22Rv1 (cell line): ENCODE measurements around the gene HILPDA.

Experiments
- H3K27ac ChIP-seq: fragments of 450-650 bp; 2 replicates; pipeline ENCODE4 v1.5.1; 2017
- CTCF ChIP-seq: fragments of 450-650 bp; IDR thresholded peaks from 2 replicates; pipeline ENCODE4 v1.5.1; 2017; ENCODE audit warnings: mild to moderate bottlenecking
- ZFX ChIP-seq: fragments of 450-650 bp; IDR thresholded peaks from 2 replicates; pipeline ENCODE4 v1.6.1; 2017; ENCODE audit warnings: antibody characterized with exemption, borderline replicate concordance

Gene HILPDA

DNA sequence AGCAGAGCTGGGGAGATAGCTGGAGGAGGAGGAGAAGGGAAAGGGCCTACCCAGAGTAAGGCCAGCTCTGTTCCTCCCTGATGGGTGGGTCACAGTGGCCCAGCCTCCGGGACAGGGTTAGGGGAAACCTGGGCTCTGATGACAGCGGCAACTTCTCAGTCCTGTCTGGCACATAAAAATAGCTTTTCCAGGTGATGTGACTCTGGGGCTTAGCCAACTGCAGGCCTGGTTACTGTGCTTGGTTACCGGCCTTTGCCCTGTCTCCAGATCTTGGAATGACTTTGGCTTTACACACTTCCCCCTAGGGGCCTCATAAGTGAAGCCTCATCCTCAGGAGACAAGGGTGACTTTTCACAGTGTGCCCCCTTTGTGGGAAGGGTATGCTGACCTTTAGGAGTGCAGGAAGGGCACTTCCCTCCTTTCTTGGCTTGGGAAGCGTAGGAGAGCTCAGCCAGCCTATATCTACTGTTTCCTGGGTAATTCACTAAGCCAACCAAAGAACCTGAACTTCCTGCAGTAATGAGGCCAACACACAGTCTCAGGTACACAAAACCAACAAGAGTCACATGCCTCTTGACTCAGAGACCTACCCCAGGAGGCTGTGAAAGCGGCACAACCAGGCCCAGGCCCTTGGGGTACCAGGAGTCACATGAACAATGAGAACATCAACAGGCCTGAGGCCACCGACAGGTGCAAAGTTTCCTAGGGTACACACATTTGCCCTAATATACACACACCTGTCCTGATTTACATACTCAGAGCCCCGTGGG lies 11.7 kb upstream of the HILPDA start:
- peak overlapping the region; percentile 49 for H3K27ac ChIP-seq
- TF ChIP-seq ZFX (no peak), CTCF (no peak)

DNA sequence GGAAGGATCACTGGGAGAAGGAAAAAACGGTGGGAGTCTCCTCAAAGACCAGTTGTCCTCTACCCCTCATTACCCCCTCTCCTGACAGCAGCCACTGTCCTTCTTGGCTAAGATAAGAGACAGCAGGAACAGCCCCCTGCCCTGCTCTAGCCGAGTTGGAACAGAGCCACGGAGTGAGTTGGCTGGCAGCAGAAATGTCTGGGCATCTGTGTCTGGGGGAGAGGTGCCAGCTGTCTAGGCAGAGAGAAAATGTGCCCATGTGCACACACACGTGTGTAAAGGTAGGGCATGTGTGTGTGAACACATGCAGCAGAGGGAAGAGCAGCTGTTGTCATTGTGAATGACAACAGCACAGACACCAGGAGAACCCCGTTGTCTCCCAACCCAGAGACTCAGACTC lies 9.4 kb upstream of the HILPDA start:
- no peak overlapping the region for H3K27ac ChIP-seq
- no peak for TF ChIP-seq CTCF

DNA sequence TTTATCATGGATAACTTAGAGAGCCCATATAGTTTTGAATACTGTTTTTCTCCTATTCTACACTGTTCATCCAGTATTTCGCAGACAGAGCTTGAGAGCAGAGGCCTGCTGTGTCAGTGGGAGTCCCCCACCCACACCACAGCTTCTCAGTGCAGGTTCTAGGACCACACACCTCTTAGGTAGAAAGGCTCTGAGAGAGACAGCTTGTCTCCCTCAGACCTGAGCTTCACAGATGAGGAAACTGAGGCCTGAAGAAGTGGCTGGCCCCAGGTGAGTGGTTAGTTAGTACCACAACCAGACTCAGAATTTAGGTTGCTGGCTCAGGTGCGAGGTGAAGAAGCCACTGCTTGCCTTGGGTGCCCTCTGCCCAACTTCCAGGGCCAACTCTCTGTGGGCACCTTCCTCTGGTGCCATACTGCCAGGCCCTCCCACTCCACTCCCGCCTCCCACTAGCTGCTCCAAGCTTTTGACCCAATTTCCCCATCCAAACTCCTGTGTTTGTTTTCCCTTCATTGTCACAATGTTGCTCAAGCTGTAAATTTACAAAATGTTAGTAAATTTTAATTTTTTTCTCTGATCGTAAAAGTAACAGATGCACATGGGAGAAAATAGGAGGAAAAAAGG lies 7.6 kb upstream of the HILPDA start:
- H3K27ac ChIP-seq, result peak overlapping the region; percentile 53; the same call in 1 of the 2 replicates
- TF ChIP-seq ZFX, result no peak
- TF ChIP-seq CTCF, result no peak

DNA sequence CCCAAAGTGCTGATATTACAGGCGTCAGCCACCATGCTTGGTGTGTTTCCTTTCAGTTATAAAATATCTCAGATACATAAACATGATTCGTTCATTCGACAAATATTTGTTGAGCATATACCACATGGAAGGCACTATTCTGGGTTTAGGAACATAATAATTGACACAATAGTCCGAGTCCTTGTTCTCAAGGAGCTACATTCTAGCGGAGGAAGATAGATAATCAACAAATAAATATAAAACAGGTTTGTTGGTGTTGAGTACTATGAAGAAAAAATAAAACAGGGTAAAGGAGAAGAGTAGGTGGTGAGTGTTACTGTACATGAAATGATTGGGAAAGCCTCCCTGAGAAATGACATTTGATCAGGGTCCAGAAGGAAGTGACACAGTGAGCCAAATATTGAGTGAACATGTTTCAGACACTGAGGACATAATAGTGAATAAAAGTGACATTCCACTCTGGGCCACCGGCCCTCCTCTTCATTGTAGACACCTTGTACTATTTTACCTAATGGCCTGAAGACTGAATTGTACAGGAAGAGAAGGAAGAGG lies 6.9 kb upstream of the HILPDA start:
- peak overlapping the region; percentile 53 for H3K27ac ChIP-seq
- no peak for TF ChIP-seq CTCF
- TF ChIP-seq ZFX, result no peak

- peak overlapping the region; percentile 29; the same call in 1 of the 2 replicates for H3K27ac ChIP-seq
- TF ChIP-seq CTCF (no peak), ZFX (no peak)
These were observed 5.3 kb upstream of the HILPDA start for GRCh38 chr7:128450409-128450808.

GRCh38 chr7:128450913-128451312 lies 4.8 kb upstream of the HILPDA start:
- no peak for TF ChIP-seq ZFX
- TF ChIP-seq CTCF, result no peak
- no peak overlapping the region for H3K27ac ChIP-seq

- H3K27ac ChIP-seq, result no peak overlapping the region
- TF ChIP-seq CTCF (no peak), ZFX (no peak)
These were observed 3.1 kb upstream of the HILPDA start for GRCh38 chr7:128452552-128452951.
